Spinal cord (tissue), 10 donors: ENCODE data around the gene PDE3A. TPM values are rescaled to one million over a fixed set of nuclear protein-coding genes. Genes with fewer than 3 reads are reported as not detected.
"Not testable (repeated sequence)": the region's sequence is repeated elsewhere in the genome, so short reads cannot be mapped to it uniquely, and the experiment has no call there.

ENCODE experiments used
- DNase-seq, 6 donors: peaks; one replicate each; pipeline versions ENCODE4 v3.0.0 to v3.0.0-alpha.2; 2013 to 2015; ENCODE audit warnings: low spot score in 6 of 6, low read depth in 4 of 6
- H3K27ac ChIP-seq: one replicate; pipeline ENCODE4 v1.5.1; 2013; ENCODE audit warnings: low read depth, low read length, control low read depth
- H3K27me3 ChIP-seq: one replicate; pipeline ENCODE4 v1.6.1; 2013; ENCODE audit warnings: low read length; ENCODE audit not compliant: control insufficient read depth, insufficient read depth
- H3K36me3 ChIP-seq: one replicate; pipeline ENCODE4 v1.6.1; 2013; ENCODE audit warnings: low read length; ENCODE audit not compliant: control insufficient read depth, insufficient read depth
- H3K4me1 ChIP-seq: one replicate; pipeline ENCODE4 v1.6.1; 2013; ENCODE audit warnings: low read length; ENCODE audit not compliant: control insufficient read depth, insufficient read depth
- H3K4me3 ChIP-seq: one replicate; pipeline ENCODE4 v1.5.1; 2013; ENCODE audit warnings: low read depth, low read length, control low read depth
- H3K9me3 ChIP-seq: one replicate; pipeline ENCODE4 v1.6.1; 2013; ENCODE audit warnings: low read length; ENCODE audit not compliant: control insufficient read depth, insufficient read depth
- WGBS: methylation state at CpG from one replicate; pipeline ENCODE4 v1.1.5; 2013; ENCODE audit warnings: missing lambda C conversion rate; ENCODE audit not compliant: insufficient coverage; 5-methylcytosine and 5-hydroxymethylcytosine counted together
- polyA plus RNA-seq, 2 donors: library from polyadenylated mRNA; unstranded; fragments of 120-200 nt; gene quantifications; one replicate each; pipeline ENCODE4 v1.2.1, GENCODE V29; 2013; ENCODE audit not compliant: insufficient read length in 2 of 2
- total RNA-seq, 2 donors: library from RNA; depleted of rRNA in 1 of 2; stranded (reverse); fragments of 120-200 nt in 1 of 2; fragments of >200 nt in 1 of 2; gene quantifications; one replicate each; pipeline versions ENCODE4 v1.2.3 to v1.2.4, GENCODE V29; 2013 to 2014
- donor health status: healthy.

PDE3A gene
- total and polyA plus RNA-seq, 4 donors, result 8.1 to 29.9 (median 14.0) TPM

GRCh38 chr12:20370866-20371519 lies 2.7 kb downstream of the PDE3A start:
- no peak overlapping the region for H3K27ac ChIP-seq
- H3K9me3 ChIP-seq, result no peaks in the 10 kb centered on the region
- H3K4me1 ChIP-seq, result peaks cover 8% of the 10 kb centered on the region
- H3K36me3 ChIP-seq, result no peaks in the 10 kb centered on the region
- DNase-seq, result no peak
- no CpG with 5 or more reads among the region's 5 CpGs for WGBS
- no peaks in the 10 kb centered on the region for H3K27me3 ChIP-seq
- peak overlapping the region; percentile 94 for H3K4me3 ChIP-seq

GRCh38 chr12:20372326-20373096 lies 4.2 kb downstream of the PDE3A start:
- Histone ChIP-seq H3K27ac (no peak overlapping the region), H3K9me3 (no peaks in the 10 kb centered on the region), H3K36me3 (no peaks in the 10 kb centered on the region), H3K4me1 (peaks cover 8% of the 10 kb centered on the region), H3K4me3 (no peak overlapping the region), H3K27me3 (no peaks in the 10 kb centered on the region)
- no peak for DNase-seq
- no CpG with 5 or more reads among the region's 3 CpGs for WGBS

- Histone ChIP-seq H3K27ac (no peak overlapping the region), H3K4me1 (peaks cover 4% of the 10 kb centered on the region), H3K36me3 (no peaks in the 10 kb centered on the region), H3K4me3 (no peak overlapping the region), H3K27me3 (no peaks in the 10 kb centered on the region), H3K9me3 (no peaks in the 10 kb centered on the region)
- WGBS, result 100% methylated on average over 1 of the region's 3 CpGs
- no peak for DNase-seq
Observed at GRCh38 chr12:20374795-20375194, 6.5 kb downstream of the PDE3A start.

- Histone ChIP-seq H3K27me3 (no peaks in the 10 kb centered on the region), H3K27ac (no peak overlapping the region), H3K9me3 (no peaks in the 10 kb centered on the region), H3K4me3 (no peak overlapping the region), H3K36me3 (no peaks in the 10 kb centered on the region), H3K4me1 (no peaks in the 10 kb centered on the region)
- DNase-seq, result no peak
Observed at GRCh38 chr12:20375560-20375959, 7.2 kb downstream of the PDE3A start.

GRCh38 chr12:20376984-20377383 lies 8.6 kb downstream of the PDE3A start:
- no peaks in the 10 kb centered on the region for H3K9me3 ChIP-seq
- no peak overlapping the region for H3K4me3 ChIP-seq
- H3K4me1 ChIP-seq, result no peaks in the 10 kb centered on the region
- no peak overlapping the region for H3K27ac ChIP-seq
- DNase-seq, result no peak
- WGBS, result no CpG with 5 or more reads among the region's 1 CpG
- no peaks in the 10 kb centered on the region for H3K36me3 ChIP-seq
- H3K27me3 ChIP-seq, result no peaks in the 10 kb centered on the region

- Histone ChIP-seq H3K27ac (no peak overlapping the region), H3K9me3 (no peaks in the 10 kb centered on the region), H3K36me3 (no peaks in the 10 kb centered on the region), H3K4me3 (no peak overlapping the region), H3K27me3 (no peaks in the 10 kb centered on the region), H3K4me1 (no peaks in the 10 kb centered on the region)
- no peak for DNase-seq
Observed at GRCh38 chr12:20377750-20378149, 9.4 kb downstream of the PDE3A start.

GRCh38 chr12:20382117-20382516 lies 13.8 kb downstream of the PDE3A start:
- WGBS, result no CpG with 5 or more reads among the region's 2 CpGs
- H3K36me3 ChIP-seq, result no peaks in the 10 kb centered on the region
- H3K4me3 ChIP-seq, result no peak overlapping the region
- no peaks in the 10 kb centered on the region for H3K4me1 ChIP-seq
- no peak overlapping the region for H3K27ac ChIP-seq
- DNase-seq, result no peak
- H3K27me3 ChIP-seq, result no peaks in the 10 kb centered on the region
- H3K9me3 ChIP-seq, result no peaks in the 10 kb centered on the region

- Histone ChIP-seq H3K4me1 (no peaks in the 10 kb centered on the region), H3K27me3 (no peaks in the 10 kb centered on the region), H3K36me3 (no peaks in the 10 kb centered on the region), H3K27ac (no peak overlapping the region), H3K4me3 (no peak overlapping the region), H3K9me3 (no peaks in the 10 kb centered on the region)
- WGBS, result 94% methylated on average over 2 of the region's 2 CpGs
- no peak for DNase-seq
Observed at GRCh38 chr12:20383612-20384011, 15.3 kb downstream of the PDE3A start.

GRCh38 chr12:20384836-20385235 lies 16.5 kb downstream of the PDE3A start:
- not testable (repeated sequence) for DNase-seq, H3K27me3 ChIP-seq, H3K4me1 ChIP-seq, H3K9me3 ChIP-seq, H3K4me3 ChIP-seq, H3K27ac ChIP-seq, H3K36me3 ChIP-seq
- 100% methylated on average over 2 of the region's 6 CpGs for WGBS

- Histone ChIP-seq H3K4me3 (no peak overlapping the region), H3K27ac (no peak overlapping the region), H3K4me1 (no peaks in the 10 kb centered on the region), H3K36me3 (no peaks in the 10 kb centered on the region), H3K27me3 (no peaks in the 10 kb centered on the region), H3K9me3 (peaks cover 1% of the 10 kb centered on the region)
- DNase-seq, result no peak
- 100% methylated on average over 1 of the region's 4 CpGs for WGBS
Observed at GRCh38 chr12:20390846-20391245, 22.5 kb downstream of the PDE3A start.
